K562 (cell line): Measurements from ENCODE around the gene DTD1. TPM values are rescaled to one million over a fixed set of nuclear protein-coding genes. Genes with fewer than 3 reads are reported as not detected.

ENCODE experiments used
- BMI1 ChIP-seq: fragments of 150-350 bp; IDR thresholded peaks from 2 replicates; pipeline ENCODE4 v1.6.1; 2014; ENCODE audit warnings: low read length
- polyA plus RNA-seq, 8 experiments: library from polyadenylated mRNA; depleted of rRNA in 4 of 8; stranded (reverse) in 5 of 8; unstranded in 3 of 8; fragments of >200 nt; fragmentation: Nextera tagmentation in 2 of 8; fragmentation: Illumina TruSeq in 1 of 8; extraction: Ambion mirVana in 2 of 8; extraction: Trizol in 1 of 8; gene quantifications; 2 replicates each; pipeline versions ENCODE4 v1.2.1 to v1.2.3, GENCODE V29; 2011 to 2014; ENCODE audit warnings: inconsistent platforms in 1 of 8, missing spikeins in 1 of 8
- total RNA-seq, 7 experiments: library from RNA; depleted of rRNA in 6 of 7; stranded (reverse); fragments of >200 nt in 6 of 7; fragmentation: Illumina TruSeq in 2 of 7; extraction: Trizol in 2 of 7; gene quantifications; 2 replicates each; pipeline versions ENCODE4 v1.2.1 to v1.2.3, GENCODE V29; 2011 to 2021; ENCODE audit warnings: low replicate concordance in 1 of 7
- TF ChIP-seq, protein P1 (sequence below): fragments of 200-600 bp; sonication (generic); IDR thresholded peaks from one replicate; pipeline ENCODE4 v1.6.1; 2012; ENCODE audit warnings: mild to moderate bottlenecking, low read depth, low read length, inconsistent platforms

Gene DTD1
- total and polyA plus RNA-seq, 9 of the 15 experiments (the other 6 are each of a cell fraction or from before 2014, with no cell fraction given): 5.7 to 28.6 (median 26.8) TPM

- TF ChIP-seq, protein P1, sequence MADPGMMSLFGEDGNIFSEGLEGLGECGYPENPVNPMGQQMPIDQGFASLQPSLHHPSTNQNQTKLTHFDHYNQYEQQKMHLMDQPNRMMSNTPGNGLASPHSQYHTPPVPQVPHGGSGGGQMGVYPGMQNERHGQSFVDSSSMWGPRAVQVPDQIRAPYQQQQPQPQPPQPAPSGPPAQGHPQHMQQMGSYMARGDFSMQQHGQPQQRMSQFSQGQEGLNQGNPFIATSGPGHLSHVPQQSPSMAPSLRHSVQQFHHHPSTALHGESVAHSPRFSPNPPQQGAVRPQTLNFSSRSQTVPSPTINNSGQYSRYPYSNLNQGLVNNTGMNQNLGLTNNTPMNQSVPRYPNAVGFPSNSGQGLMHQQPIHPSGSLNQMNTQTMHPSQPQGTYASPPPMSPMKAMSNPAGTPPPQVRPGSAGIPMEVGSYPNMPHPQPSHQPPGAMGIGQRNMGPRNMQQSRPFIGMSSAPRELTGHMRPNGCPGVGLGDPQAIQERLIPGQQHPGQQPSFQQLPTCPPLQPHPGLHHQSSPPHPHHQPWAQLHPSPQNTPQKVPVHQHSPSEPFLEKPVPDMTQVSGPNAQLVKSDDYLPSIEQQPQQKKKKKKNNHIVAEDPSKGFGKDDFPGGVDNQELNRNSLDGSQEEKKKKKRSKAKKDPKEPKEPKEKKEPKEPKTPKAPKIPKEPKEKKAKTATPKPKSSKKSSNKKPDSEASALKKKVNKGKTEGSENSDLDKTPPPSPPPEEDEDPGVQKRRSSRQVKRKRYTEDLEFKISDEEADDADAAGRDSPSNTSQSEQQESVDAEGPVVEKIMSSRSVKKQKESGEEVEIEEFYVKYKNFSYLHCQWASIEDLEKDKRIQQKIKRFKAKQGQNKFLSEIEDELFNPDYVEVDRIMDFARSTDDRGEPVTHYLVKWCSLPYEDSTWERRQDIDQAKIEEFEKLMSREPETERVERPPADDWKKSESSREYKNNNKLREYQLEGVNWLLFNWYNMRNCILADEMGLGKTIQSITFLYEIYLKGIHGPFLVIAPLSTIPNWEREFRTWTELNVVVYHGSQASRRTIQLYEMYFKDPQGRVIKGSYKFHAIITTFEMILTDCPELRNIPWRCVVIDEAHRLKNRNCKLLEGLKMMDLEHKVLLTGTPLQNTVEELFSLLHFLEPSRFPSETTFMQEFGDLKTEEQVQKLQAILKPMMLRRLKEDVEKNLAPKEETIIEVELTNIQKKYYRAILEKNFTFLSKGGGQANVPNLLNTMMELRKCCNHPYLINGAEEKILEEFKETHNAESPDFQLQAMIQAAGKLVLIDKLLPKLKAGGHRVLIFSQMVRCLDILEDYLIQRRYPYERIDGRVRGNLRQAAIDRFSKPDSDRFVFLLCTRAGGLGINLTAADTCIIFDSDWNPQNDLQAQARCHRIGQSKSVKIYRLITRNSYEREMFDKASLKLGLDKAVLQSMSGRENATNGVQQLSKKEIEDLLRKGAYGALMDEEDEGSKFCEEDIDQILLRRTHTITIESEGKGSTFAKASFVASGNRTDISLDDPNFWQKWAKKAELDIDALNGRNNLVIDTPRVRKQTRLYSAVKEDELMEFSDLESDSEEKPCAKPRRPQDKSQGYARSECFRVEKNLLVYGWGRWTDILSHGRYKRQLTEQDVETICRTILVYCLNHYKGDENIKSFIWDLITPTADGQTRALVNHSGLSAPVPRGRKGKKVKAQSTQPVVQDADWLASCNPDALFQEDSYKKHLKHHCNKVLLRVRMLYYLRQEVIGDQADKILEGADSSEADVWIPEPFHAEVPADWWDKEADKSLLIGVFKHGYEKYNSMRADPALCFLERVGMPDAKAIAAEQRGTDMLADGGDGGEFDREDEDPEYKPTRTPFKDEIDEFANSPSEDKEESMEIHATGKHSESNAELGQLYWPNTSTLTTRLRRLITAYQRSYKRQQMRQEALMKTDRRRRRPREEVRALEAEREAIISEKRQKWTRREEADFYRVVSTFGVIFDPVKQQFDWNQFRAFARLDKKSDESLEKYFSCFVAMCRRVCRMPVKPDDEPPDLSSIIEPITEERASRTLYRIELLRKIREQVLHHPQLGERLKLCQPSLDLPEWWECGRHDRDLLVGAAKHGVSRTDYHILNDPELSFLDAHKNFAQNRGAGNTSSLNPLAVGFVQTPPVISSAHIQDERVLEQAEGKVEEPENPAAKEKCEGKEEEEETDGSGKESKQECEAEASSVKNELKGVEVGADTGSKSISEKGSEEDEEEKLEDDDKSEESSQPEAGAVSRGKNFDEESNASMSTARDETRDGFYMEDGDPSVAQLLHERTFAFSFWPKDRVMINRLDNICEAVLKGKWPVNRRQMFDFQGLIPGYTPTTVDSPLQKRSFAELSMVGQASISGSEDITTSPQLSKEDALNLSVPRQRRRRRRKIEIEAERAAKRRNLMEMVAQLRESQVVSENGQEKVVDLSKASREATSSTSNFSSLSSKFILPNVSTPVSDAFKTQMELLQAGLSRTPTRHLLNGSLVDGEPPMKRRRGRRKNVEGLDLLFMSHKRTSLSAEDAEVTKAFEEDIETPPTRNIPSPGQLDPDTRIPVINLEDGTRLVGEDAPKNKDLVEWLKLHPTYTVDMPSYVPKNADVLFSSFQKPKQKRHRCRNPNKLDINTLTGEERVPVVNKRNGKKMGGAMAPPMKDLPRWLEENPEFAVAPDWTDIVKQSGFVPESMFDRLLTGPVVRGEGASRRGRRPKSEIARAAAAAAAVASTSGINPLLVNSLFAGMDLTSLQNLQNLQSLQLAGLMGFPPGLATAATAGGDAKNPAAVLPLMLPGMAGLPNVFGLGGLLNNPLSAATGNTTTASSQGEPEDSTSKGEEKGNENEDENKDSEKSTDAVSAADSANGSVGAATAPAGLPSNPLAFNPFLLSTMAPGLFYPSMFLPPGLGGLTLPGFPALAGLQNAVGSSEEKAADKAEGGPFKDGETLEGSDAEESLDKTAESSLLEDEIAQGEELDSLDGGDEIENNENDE: no peak
- no peak for TF ChIP-seq BMI1
Observed at GRCh38 chr20:18676396-18676795, 88.5 kb downstream of the DTD1 start (continued).
